IPS-18a (cell line): Measurements from ENCODE around the gene CEP126.

Source experiments
- H3K27ac ChIP-seq: one replicate; pipeline ENCODE4 v1.5.1; 2013; ENCODE audit warnings: low read length
- H3K27me3 ChIP-seq: one replicate; pipeline ENCODE4 v1.6.1; 2013; ENCODE audit warnings: mild to moderate bottlenecking, low read length; ENCODE audit not compliant: control insufficient read depth, insufficient read depth
- H3K36me3 ChIP-seq: one replicate; pipeline ENCODE4 v1.6.1; 2013; ENCODE audit warnings: low read depth, low read length; ENCODE audit not compliant: control insufficient read depth
- H3K4me1 ChIP-seq: one replicate; pipeline ENCODE4 v1.6.1; 2013; ENCODE audit warnings: low read depth, low read length; ENCODE audit not compliant: control insufficient read depth
- H3K4me3 ChIP-seq: one replicate; pipeline ENCODE4 v1.5.1; 2013; ENCODE audit warnings: low read length
- H3K9ac ChIP-seq: one replicate; pipeline ENCODE4 v1.6.1; 2013; ENCODE audit warnings: mild to moderate bottlenecking, low read length, moderate library complexity
- H3K9me3 ChIP-seq: one replicate; pipeline ENCODE4 v1.6.1; 2013; ENCODE audit warnings: low read depth, low read length; ENCODE audit not compliant: control insufficient read depth

CEP126 gene, protein sequence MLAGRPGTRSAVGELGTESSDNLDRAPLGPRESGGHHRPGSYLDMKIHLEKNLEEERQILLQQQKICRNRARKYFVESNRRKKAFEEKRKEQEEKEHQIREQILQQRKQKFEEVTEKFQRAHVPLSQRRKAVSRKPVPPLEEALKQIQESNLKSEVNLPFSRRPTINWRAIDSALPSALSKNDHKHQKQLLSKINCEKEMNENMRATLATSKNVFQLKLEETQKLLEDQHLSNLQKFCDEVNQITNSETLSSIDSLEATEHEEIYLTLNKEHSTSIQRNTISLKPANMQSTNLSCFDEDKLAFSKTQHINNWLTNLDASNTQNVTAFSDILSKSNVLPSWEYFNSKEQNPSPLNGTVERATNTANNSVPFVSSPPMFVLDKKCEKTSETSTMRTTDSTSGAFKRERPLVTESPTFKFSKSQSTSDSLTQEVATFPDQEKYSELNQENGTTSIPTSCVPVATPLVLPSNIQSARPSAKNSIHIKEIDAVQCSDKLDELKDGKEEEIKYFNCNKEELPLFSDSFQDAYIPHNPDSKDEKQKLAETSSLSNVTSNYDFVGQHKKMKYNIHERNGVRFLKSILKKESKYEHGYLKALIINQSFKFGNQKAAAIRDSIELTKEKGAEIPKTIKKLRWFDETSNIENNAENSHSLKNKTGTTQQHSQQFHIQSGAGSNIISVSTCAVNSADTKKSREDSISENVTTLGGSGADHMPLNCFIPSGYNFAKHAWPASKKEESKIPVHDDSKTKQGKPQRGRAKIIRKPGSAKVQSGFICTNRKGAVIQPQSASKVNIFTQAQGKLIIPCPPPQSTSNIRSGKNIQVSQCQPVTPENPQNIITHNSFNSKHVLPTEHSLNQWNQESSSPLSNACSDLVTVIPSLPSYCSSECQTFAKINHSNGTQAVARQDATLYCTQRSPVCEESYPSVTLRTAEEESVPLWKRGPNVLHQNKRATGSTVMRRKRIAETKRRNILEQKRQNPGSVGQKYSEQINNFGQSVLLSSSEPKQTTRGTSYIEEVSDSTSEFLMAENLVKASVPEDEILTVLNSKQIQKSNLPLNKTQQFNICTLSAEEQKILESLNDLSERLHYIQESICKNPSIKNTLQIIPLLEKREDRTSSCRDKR

DNA sequence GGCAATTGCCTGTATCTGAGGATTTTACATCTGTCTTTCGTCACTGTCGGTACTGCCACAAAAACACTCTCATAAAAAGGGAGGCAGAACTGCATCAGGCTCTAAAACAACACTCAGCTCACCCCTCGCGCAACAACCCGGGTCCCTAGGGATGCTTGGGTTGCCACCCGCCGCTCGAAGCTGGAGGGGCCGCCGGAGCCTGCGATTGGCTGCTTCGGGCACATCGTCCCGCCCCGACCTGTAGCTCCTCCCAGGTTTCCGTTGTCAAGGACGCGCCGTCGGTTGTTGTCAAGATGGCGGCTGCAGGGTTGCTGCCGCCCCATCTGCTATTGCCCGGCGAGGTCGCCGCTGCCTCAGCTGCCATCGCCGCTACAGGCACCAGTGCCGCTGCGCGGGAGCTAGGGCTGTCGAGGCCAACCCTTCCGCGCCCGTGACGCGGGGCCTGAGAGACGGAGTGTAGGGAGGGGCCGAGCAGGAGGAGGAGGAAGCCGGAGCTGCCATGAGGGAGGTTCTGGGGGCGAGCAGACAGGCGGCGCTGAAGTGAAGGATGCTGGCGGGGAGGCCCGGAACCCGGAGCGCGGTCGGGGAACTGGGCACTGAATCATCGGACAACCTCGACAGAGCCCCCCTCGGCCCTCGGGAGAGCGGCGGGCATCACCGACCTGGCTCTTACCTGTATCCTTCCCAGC lies at the start of gene CEP126:
Gene CEP126 (plus strand): TSS at position 273 of the 689 bp plus-strand sequence. CDS start 275 bp downstream, at position 548.
- peaks cover 13% of the 10 kb centered on the region for H3K4me1 ChIP-seq
- H3K9me3 ChIP-seq = no peaks in the 10 kb centered on the region
- H3K36me3 ChIP-seq = no peaks in the 10 kb centered on the region
- H3K27me3 ChIP-seq = no peaks in the 10 kb centered on the region
- peak within 1 kb of the TSS; percentile 77 for H3K4me3 ChIP-seq
- H3K27ac ChIP-seq = peak within 1 kb of the TSS; percentile 27
- peak within 1 kb of the TSS; percentile 65 for H3K9ac ChIP-seq

DNA sequence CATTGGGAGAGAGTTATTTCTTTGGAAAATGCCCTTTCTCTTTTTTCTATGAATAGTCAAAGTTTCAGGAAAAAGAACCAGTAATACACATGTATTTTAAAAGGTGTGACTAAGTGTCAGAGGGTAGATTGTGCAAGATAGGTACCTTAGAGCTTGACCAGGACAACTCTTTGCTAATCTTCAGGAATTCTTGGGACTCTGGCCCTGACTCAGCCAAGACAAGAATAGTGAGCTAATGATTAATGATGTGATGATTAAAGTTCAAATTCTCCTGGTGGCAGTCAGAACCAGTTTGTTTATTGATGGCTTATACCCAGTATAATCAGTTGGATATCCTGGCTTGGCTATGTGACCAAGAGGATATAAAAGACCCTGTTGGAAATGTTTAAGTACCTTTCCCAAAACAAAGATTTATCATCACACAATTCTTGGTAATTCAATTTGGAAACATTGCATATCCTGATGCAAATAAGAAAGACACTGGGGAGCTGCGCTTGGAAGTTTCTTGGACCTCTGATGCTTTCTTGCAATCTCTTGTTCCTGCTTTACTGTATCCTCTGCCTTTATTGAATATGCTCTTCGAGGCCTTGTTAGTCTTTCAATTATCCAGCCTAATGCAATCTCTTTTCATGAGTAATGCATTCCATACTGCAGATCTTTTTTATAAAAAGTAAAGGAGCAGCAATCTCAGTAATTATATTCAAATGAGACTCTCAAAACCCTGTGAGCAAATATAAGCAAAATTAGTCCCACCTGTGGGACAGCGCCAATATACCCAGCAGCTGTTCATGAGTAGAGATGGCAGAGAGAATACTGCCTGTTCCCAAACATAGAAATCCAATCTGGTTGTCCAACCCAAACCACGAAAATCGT lies 48.0 kb upstream of the CEP126 start:
- Histone ChIP-seq H3K4me3 (no peak overlapping the region), H3K9ac (no peak overlapping the region), H3K4me1 (no peaks in the 10 kb centered on the region), H3K9me3 (peaks cover 5% of the 10 kb centered on the region), H3K36me3 (no peaks in the 10 kb centered on the region), H3K27me3 (no peaks in the 10 kb centered on the region), H3K27ac (no peak overlapping the region)

DNA sequence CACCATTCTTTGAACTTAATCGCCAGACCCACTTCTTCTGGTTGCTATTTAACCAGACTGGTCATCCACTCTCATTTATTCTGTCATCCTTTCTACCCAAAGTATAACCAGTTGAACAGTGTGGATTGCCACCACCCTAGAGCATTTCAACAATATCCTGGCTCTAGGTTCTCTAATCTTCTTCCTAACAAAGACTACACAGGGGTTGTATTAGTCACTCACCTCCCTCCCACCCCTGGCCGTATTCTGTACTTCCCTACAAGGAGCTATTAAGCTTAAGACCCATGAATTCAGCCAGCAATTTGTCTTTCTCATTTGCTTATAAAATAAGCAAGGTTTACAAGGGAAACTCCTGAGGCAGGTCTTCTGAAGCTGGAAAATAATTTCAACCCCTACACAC lies 46.9 kb upstream of the CEP126 start:
- Histone ChIP-seq H3K9ac (no peak overlapping the region), H3K36me3 (no peaks in the 10 kb centered on the region), H3K4me1 (no peaks in the 10 kb centered on the region), H3K27me3 (no peaks in the 10 kb centered on the region), H3K27ac (no peak overlapping the region), H3K4me3 (no peak overlapping the region), H3K9me3 (peaks cover 5% of the 10 kb centered on the region)

DNA sequence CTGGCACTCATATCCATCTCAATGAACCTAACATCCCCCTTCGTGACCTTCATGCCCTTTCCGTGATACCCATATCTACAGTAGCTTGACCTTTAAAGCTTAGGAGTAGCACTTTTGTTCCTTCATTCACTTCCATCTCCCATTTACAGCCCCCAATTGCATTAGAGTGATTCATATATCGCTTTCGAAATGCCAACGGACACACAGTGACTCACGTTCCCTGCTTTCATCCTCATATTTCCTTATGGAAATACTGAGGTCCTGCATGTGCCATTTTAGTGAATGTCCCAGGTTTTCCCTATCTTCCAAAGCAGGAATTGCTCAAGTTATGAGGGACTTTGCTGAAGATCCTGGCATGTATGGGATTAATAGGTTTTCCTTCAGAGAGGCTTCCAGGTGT lies 44.3 kb upstream of the CEP126 start:
- H3K36me3 ChIP-seq = no peaks in the 10 kb centered on the region
- H3K27me3 ChIP-seq = no peaks in the 10 kb centered on the region
- H3K9me3 ChIP-seq = no peaks in the 10 kb centered on the region
- no peak overlapping the region for H3K4me3 ChIP-seq
- H3K9ac ChIP-seq = no peak overlapping the region
- H3K4me1 ChIP-seq = no peaks in the 10 kb centered on the region
- H3K27ac ChIP-seq = no peak overlapping the region

DNA sequence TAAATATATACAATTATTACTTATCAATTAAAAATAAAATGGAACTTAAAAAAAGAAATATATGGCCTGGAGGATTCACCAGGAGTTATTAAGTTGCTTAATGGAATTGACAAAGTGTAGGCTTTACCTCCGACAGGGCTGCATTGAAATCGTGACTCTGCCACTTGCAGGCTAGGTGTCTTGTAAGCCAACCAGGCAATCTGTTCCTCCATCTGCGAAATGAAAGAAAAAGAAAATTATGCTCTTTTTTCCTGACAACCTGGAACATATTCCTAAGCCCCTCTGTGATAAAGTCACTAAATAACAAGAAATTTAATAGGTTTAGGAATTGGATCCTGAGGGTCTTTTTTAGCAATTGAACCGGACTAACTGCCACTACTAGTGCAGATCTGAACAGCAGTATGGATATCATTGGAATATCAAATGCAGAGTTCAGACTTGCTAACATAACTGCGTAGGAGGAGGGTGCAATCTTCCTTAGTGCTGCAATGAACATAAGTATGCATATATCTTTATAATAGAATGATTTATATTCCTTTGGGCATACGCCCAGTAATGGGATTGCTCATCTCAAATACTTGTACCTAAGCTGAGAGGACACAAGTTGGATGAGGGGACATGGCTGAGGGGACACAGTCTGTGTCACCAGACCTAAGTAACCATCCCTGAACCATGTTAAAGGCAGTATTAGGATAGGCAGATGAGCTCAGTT lies 42.5 kb upstream of the CEP126 start:
- Histone ChIP-seq H3K27ac (no peak overlapping the region), H3K36me3 (no peaks in the 10 kb centered on the region), H3K9me3 (no peaks in the 10 kb centered on the region), H3K9ac (no peak overlapping the region), H3K4me3 (no peak overlapping the region), H3K4me1 (no peaks in the 10 kb centered on the region), H3K27me3 (no peaks in the 10 kb centered on the region)

DNA sequence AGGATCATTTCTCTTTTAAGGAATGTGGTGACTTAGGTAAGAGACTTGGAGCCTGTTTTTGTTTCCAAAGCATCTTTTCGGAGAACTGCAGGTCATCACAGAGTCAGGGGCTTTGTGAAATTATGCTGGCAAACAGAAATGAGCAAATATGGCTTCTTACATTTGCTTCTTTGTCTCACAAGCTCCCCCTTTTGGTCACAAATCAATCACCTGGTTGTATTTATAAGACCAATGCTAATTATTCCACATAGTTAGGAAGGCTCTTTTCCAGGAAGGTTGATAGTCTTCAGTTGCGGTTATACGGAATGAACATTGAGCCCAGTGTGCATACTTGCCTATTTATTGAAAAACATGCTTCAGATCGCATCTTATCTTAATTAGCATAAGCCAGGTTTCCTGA lies 34.6 kb upstream of the CEP126 start:
- no peak overlapping the region for H3K4me3 ChIP-seq

DNA sequence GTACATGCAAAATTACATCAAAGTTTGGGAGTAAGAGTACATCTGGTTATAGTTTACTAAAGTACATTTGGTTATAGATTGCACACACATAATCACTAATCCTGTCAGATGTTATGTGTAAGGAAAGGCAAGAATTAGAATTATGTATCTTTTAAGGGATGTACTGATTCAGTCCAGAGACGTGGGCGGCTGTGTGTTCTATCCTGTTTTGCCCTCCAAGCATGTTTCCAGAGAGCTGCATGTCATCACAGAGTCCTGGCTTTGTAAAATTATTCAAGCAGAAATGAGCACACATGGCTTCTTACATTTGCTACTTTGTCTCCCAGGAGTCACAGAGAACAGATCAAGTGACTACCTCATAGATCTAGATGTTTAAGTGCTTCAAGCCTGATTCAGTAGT lies 33.2 kb upstream of the CEP126 start:
- Histone ChIP-seq H3K9me3 (no peaks in the 10 kb centered on the region), H3K9ac (no peak overlapping the region), H3K36me3 (no peaks in the 10 kb centered on the region), H3K4me1 (no peaks in the 10 kb centered on the region), H3K27me3 (no peaks in the 10 kb centered on the region), H3K27ac (no peak overlapping the region), H3K4me3 (no peak overlapping the region)

More for the DNA sequence above, 34.6 kb upstream of the CEP126 start:
- Histone ChIP-seq H3K4me1 (no peaks in the 10 kb centered on the region), H3K36me3 (no peaks in the 10 kb centered on the region), H3K27ac (no peak overlapping the region), H3K9me3 (no peaks in the 10 kb centered on the region), H3K9ac (no peak overlapping the region), H3K27me3 (no peaks in the 10 kb centered on the region)

DNA sequence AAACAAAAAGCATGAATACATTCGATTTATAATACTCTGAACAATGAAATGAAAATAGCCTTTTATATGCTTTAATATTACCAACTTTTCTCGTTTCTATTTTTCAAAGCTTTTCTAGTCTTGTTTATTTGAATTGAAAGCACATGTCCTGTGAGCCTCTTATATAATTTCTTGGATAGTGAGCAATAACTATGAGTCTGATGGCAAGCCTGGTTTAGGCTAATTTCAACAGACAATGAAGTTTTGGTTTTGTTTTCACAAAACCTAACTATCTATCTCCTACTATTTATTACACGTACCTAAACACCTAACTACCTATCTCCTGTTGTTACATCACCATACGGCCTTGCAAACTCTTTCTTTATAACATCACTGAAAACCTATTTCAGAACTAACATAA lies 29.2 kb upstream of the CEP126 start:
- Histone ChIP-seq H3K36me3 (no peaks in the 10 kb centered on the region), H3K27ac (no peak overlapping the region), H3K9me3 (no peaks in the 10 kb centered on the region), H3K4me1 (no peaks in the 10 kb centered on the region), H3K4me3 (no peak overlapping the region), H3K9ac (no peak overlapping the region), H3K27me3 (no peaks in the 10 kb centered on the region)

DNA sequence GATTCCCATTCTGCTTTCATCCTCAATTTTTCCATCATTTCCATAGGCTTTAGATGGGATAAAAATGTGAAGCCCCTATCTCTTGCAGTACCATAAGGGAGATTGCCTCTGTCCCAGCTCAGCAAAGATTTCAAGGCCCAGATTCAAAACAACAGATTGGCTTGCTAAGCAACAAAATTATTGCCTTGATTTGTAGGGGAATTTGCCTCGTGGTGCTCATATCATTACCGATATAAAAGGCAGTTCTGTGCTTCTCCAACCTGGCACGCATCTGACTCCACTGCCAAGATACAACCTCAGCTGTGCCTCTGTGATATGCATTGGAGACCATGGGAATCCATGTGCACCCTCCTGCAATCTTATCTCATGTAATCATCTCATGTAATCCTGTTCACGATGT lies 25.0 kb upstream of the CEP126 start:
- Histone ChIP-seq H3K4me1 (no peaks in the 10 kb centered on the region), H3K36me3 (no peaks in the 10 kb centered on the region), H3K27ac (no peak overlapping the region), H3K4me3 (no peak overlapping the region), H3K9me3 (no peaks in the 10 kb centered on the region), H3K9ac (no peak overlapping the region), H3K27me3 (no peaks in the 10 kb centered on the region)

DNA sequence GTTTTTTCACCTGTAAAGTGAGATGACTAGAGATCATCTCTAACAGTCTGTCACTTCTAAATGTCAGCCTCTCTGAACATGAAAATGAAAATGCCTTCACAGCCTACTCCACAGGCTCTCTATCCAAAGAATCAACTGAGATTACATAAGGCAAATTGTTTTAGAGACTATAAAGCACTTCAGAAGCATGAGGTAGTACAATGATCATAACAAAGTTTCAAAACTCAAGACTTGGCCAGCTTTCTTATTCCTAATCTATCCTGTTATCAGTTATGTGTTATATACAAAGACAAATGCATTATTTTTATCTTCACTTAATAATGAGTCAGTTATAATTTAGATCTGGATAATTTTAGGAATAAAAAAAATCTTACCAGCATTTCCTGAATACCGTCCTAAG lies 20.3 kb upstream of the CEP126 start:
- Histone ChIP-seq H3K9me3 (no peaks in the 10 kb centered on the region), H3K4me1 (no peaks in the 10 kb centered on the region), H3K9ac (no peak overlapping the region), H3K4me3 (no peak overlapping the region), H3K27ac (no peak overlapping the region), H3K36me3 (no peaks in the 10 kb centered on the region), H3K27me3 (no peaks in the 10 kb centered on the region)
